ENCODE measurements around the gene NAA25.
"Not testable (repeated sequence)": the region's sequence is repeated elsewhere in the genome, so short reads cannot be mapped to it uniquely, and the experiment has no call there.

The NAA25 gene

GRCh38 chr12:112049351-112049750 is 59.2 kb downstream of the NAA25 start:
- no peak for DNase-seq

GRCh38 chr12:112046003-112046402 is 62.6 kb downstream of the NAA25 start:
- no peak for DNase-seq

- DNase-seq, result not testable (repeated sequence)
Observed at GRCh38 chr12:112036614-112037013, 72.0 kb downstream of the NAA25 start.

DNA sequence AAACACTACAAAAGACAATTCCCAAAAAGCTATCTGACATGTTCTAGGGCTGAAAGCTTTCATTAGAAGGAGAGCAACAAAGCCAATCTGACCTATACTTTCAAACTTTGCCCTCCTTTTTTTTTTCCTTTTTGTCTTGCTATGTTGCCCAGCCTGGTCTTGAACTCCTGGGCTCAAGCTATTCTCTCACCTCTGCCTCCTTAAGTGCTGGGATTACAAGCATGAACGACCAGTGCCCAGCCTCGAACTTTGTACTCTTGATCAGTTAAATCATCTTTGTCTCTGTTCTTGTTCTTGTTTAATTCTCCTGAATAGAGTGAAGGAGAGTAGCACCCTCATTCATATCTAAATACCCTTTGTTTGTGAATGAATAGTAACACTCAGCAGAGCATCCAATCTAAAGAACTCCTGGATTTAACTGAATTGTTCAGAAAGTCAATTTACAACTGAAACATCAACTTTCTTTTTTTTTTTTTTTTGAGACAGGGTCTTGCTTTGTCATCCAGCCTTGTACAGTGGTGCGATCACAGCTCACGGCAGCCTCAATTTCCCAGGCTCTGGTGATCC is 73.3 kb downstream of the NAA25 start:
- no peak for DNase-seq

- DNase-seq, result no peak
Observed at GRCh38 chr12:112032292-112032691, 76.3 kb downstream of the NAA25 start.

GRCh38 chr12:112031472-112031871 is 77.1 kb downstream of the NAA25 start:
- DNase-seq, result no peak

- no peak for DNase-seq
Observed at GRCh38 chr12:112029301-112029700, 79.3 kb downstream of the NAA25 start.

DNA sequence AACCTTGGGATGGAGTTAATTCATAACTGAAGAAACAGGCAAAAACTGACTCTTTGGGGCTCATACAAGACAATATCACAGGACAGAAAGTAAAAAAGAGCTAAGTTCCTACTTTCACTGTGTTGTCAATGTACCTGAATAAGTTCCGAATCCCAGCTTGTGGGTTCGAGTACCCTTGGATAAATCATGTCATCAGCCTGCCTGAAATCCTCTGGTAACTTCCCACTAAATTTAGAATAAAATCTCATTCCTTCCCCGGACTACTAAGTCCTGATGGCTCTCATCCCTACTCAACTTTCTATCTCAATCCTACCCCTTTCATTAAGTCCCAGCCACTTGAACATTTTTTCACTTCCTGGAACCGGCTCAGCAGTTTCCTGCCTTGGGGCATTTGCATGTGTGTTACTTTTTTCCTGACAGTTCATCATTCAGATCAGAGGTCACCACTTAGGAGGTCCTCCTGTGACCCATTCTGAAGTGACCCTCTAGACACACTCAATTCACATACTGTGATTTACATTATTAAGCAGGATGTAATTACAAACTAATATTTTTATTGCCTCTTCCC is 82.7 kb downstream of the NAA25 start:
- no peak for DNase-seq

GRCh38 chr12:112023759-112024396 is 84.7 kb downstream of the NAA25 start:
- DNase-seq, result no peak

DNA sequence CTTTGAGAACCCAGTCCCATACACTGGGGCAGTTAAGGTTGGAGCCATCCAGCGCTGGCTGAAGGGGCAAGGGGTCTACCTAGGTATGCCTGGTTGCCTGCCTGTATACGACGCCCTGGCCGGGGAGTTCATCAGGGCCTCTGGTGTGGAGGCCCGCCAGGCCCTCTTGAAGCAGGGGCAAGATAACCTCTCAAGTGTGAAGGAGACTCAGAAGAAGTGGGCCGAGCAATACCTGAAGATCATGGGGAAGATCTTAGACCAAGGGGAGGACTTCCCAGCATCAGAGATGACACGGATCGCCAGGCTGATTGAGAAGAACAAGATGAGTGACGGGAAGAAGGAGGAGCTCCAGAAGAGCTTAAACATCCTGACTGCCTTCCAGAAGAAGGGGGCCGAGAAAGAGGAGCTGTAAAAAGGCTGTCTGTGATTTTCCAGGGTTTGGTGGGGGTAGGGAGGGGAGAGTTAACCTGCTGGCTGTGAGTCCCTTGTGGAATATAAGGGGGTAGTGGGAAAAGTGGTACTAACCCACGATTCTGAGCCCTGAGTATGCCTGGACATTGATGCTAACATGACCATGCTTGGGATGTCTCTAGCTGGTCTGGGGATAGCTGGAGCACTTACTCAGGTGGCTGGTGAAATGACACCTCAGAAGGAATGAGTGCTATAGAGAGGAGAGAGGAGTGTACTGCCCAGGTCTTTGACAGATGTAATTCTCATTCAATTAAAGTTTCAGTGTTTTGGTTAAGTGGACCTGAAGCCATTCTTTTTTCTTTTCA is 86.2 kb downstream of the NAA25 start:
- no peak for DNase-seq

GRCh38 chr12:112020947-112021457 is 87.6 kb downstream of the NAA25 start:
- DNase-seq, result no peak

GRCh38 chr12:112018571-112019237 is 89.9 kb downstream of the NAA25 start:
- no peak for DNase-seq

DNA sequence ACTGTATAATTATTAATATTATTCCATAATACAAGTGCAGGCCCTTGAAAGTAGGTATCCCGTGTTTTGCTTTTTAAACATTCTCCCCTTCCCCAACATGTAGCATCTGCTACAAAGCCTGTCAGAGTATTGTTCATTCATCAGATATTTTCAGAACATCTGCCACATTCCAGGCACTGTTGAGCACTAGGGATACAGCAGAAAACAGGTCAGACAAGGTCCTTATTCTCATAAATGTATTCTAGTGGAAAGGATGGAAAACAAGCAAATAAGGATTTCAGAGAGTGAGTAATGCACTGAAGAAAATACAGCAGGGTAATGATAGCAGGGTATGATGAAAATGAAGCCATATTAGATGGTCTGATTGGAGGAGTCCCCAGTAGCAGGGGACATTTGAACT is 91.5 kb downstream of the NAA25 start:
- no peak for DNase-seq

DNA sequence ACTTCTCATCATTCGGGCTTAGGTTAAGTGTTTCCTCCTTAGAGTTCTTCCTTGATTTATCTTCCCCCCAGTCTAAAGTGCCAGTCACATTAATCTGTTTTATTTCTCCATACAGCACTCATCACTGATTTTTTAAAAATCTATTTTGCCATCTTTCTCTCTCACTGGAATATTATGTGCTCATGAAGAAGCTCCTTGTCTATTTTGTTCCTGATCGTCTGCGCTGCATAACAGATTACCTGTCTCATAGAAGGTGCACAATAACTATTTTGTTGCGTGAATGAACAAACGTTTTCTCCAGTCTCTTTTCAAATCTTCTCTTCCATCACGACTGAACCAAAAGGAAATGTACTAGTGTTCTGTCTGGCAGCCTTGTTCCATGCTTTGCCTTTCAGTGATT is 92.6 kb downstream of the NAA25 start:
- DNase-seq, result no peak

DNA sequence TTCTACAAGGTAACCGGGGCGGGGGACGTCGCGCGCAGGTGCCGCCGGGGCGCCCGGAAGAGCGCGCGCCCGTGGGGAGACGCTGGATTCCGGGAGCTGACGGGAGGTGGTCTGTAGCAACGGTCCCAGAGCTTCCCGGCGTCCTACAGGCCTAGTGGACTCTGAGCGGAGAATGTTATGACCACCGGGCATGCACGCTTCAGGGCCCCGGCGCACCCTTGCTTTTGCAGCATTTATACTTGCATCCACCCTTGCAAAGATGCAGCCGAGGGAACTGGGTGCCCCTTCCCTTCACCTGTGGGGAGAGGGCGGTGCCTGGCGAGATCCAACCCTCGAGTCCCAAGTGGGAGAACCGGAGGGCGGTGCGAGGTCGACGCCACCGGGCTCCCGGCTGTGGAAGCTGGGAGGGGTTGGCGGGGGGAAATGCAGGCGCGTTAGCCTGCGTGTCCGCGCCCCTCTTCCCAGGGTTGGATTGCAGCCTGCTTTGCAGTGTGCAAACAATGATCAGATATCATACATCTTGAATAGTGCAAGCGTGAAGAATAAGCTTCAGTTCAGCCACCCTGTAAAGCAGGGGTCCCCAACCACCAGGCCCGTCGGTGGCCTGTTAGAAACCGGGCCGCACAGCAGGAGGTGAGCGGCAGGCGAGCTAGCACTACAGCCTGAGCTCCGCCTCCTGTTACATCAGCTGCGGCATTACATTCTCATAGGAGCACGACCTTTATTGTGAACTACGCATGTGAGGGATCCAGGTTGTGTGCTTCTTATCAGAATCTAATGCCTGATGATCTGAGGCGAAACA is 94.8 kb downstream of the NAA25 start:
- peak; percentile 78 for DNase-seq

- DNase-seq, result peak; percentile 97
Observed at GRCh38 chr12:112012775-112013600, 95.6 kb downstream of the NAA25 start, which contains the start of the genes ERP29 and TMEM116. Gene ERP29 (plus strand): TSS chr12:112013426. CDS start chr12:112013466, 40 bp downstream. Gene TMEM116 (minus strand): TSS chr12:112013165. CDS start chr12:112005270, 7,895 bp downstream.

DNA sequence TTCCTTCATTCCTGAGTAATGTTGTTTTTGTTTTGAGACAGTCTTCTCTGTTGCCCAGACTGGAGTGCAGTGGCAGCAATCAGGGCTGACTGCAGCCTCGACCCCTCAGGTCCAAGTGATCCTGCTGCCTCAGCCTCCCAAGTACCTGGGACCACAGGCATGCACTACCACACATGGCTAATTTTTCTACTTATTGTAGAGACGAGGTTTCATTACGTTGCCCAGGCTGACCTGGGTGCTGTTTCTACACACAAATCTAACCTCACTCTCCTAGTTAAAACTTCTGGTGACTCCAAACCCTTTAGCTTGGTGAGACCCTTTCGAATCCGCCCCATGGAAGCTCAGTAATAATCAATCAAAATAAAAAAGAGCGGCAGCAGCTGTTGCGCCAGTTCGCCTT is 96.9 kb downstream of the NAA25 start:
- DNase-seq, result no peak

GRCh38 chr12:112010415-112011344 is 97.9 kb downstream of the NAA25 start:
- DNase-seq, result no peak

DNA sequence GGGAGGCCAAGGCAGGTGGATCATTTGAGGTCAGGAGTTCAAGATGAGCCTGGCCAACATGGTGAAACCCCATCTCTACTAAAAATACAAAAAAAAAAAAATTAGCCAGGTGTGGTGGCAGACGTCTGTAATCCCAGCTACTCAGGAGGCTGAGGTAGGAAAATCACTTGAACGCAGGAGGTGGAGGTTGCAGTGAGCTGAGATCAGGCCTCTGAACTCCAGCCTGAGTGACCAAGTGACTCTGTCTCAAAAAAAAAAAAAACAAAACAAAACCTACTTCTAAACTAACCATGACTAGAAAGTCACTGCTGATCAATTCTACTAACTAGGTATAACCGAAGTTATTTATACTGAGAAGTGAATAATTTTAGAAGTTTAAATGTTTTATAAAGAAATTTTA is 99.0 kb downstream of the NAA25 start:
- not testable (repeated sequence) for DNase-seq

DNA sequence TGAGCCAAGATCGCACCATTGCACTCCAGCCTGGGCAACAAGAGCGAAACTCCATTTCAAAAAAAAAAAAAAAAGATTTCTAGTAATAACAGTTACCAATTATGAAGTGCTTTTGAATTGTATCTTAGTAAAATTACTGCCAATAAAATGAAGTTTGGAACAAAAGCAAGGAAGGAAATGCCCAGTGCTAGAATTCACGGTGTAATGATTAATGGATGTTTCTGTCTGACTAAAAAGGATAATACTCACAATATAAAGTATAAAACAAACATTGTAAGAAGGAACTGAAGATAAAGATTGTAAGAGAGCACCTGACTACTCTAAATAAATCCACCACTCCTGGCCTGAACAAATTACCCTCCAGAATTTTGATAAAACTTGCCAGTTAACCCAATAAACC is 99.7 kb downstream of the NAA25 start:
- DNase-seq, result no peak
